OCI-LY7 (cell line): Measurements from ENCODE around the gene SEC14L5.

ENCODE experiments used
- CTCF ChIP-seq: fragments of 200-600 bp; sonication (generic); conservative IDR thresholded peaks from 2 replicates; pipeline ENCODE4 v1.5.1; 2014; ENCODE audit warnings: mild to moderate bottlenecking, antibody characterized with exemption, low read length, moderate library complexity, mixed read lengths
- EZH2phosphoT487 ChIP-seq: fragments of 200-600 bp; sonication (generic); IDR thresholded peaks from 2 replicates; pipeline ENCODE4 v1.6.1; 2018; ENCODE audit warnings: low read depth, borderline replicate concordance, mild to moderate bottlenecking, mixed run types, antibody characterized with exemption, low read length, moderate library complexity, mixed read lengths

DNA sequence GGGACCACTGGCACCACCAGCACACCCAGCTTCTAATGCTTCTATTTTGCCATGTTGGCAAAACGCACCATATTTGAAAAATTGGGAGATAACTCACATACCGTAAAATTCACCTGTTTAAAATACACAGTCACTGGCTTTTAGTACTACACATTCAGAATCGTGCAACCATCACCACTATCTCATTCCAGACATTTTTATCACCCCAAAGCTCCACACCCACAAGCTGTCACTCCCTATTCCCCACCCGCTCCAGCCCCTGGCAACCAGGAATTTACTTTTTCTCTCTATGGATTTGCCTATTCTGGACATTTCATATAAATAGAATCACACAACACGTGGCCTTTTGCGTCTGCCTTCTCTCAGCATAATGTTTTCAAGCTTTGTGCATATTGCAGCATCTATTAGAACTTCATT is 46.2 kb upstream of the SEC14L5 start:
- no peak for TF ChIP-seq CTCF
- no peak for TF ChIP-seq EZH2phosphoT487
